ENCODE results near the gene SSNA1.

The SSNA1 gene

GRCh38 chr9:137185921-137186320 is 2.6 kb upstream of the SSNA1 start:
- DNase-seq, result no peak

- DNase-seq, result no peak
These were observed 2.1 kb upstream of the SSNA1 start for GRCh38 chr9:137186385-137186784.

- no peak for DNase-seq
These were observed 1.1 kb upstream of the SSNA1 start for GRCh38 chr9:137187386-137187785.

GRCh38 chr9:137188086-137188489 is 388 bp upstream of the SSNA1 start:
- no peak for DNase-seq

- no peak for DNase-seq
These were observed 1.1 kb downstream of the SSNA1 start for GRCh38 chr9:137189297-137190295.

- no peak for DNase-seq
These were observed 1.9 kb downstream of the SSNA1 start for GRCh38 chr9:137190315-137190856.

GRCh38 chr9:137191245-137191644 is 2.8 kb downstream of the SSNA1 start:
- no peak for DNase-seq

- no peak for DNase-seq
These were observed 3.4 kb downstream of the SSNA1 start for GRCh38 chr9:137191691-137192447.

GRCh38 chr9:137192448-137192780 is 3.9 kb downstream of the SSNA1 start:
- no peak for DNase-seq

GRCh38 chr9:137192859-137193258 is 4.4 kb downstream of the SSNA1 start:
- DNase-seq, result no peak

GRCh38 chr9:137193771-137194170 is 5.3 kb downstream of the SSNA1 start:
- DNase-seq, result no peak

GRCh38 chr9:137194388-137194787 is 5.9 kb downstream of the SSNA1 start:
- DNase-seq, result no peak

- no peak for DNase-seq
These were observed 6.4 kb downstream of the SSNA1 start for GRCh38 chr9:137194909-137195308.

- no peak for DNase-seq
These were observed 7.2 kb downstream of the SSNA1 start for GRCh38 chr9:137195525-137196220.

GRCh38 chr9:137198051-137198901 is 9.8 kb downstream of the SSNA1 start:
- DNase-seq, result no peak

- DNase-seq, result no peak
These were observed 10.4 kb downstream of the SSNA1 start for GRCh38 chr9:137198902-137199283.

GRCh38 chr9:137199411-137200121 is 11.1 kb downstream of the SSNA1 start:
- DNase-seq, result no peak

GRCh38 chr9:137200311-137201204 is 12.1 kb downstream of the SSNA1 start, which contains the start of gene TPRN:
Gene TPRN (minus strand): TSS chr9:137200741. CDS start chr9:137200711, 30 bp downstream.
- peak; percentile 99 for DNase-seq

GRCh38 chr9:137201205-137201868 is 12.9 kb downstream of the SSNA1 start:
- DNase-seq, result no peak

- DNase-seq, result no peak
These were observed 14.5 kb downstream of the SSNA1 start for GRCh38 chr9:137202966-137203365.

Measured in activated CD4-positive, alpha-beta T cell treated with anti-CD3 and anti-CD28 coated beads for 4 hours (primary cell).